GM12873 (cell line): Measurements from ENCODE around the gene ORC3.

ENCODE experiments used
- CTCF ChIP-seq: IDR thresholded peaks from 2 replicates; pipeline ENCODE4 v1.5.1; 2012; ENCODE audit warnings: low read depth, mild to moderate bottlenecking, moderate library complexity, low read length, control low read depth; ENCODE audit not compliant: insufficient read depth; ENCODE audit errors: missing control alignments

The ORC3 gene

GRCh38 chr6:87645080-87645479, 55.1 kb downstream of the ORC3 start:
- TF ChIP-seq CTCF: no peak

GRCh38 chr6:87653074-87653962, 63.4 kb downstream of the ORC3 start:
- no peak for TF ChIP-seq CTCF

- TF ChIP-seq CTCF: no peak
Observed at GRCh38 chr6:87654122-87654521, 64.2 kb downstream of the ORC3 start.

GRCh38 chr6:87654875-87655454, 65.0 kb downstream of the ORC3 start:
- no peak for TF ChIP-seq CTCF

GRCh38 chr6:87655824-87656223, 65.9 kb downstream of the ORC3 start:
- TF ChIP-seq CTCF: no peak

- TF ChIP-seq CTCF: no peak
Observed at GRCh38 chr6:87656857-87657256, 66.9 kb downstream of the ORC3 start.

DNA sequence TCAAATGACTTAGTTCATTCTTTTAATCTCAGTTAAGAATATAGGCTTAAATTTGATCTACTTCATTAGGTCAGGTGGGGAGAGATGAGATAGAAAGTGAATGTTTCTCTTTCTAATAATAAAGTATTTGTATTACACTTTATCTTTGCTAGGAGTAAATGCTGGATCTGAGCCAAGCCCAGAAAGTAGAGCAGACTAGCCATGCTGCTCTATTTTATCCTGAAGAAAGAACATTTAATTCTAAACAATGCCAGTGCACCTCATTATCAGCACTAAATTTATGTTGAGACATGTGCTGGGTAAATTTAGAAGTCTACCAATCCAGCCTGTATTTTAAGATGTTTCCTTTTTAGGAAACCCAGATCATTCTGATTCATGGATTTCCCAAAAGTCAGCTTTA, 68.6 kb downstream of the ORC3 start:
- no peak for TF ChIP-seq CTCF
